HepG2 (cell line): ENCODE results near the gene ATP6V0A1. TPM values are rescaled to one million over a fixed set of nuclear protein-coding genes. Genes with fewer than 3 reads are reported as not detected.
A peak's percentile ranks its signal among the peaks of the same experiment; 100 is the strongest.

Experiments used
- CREM ChIP-seq, 2 experiments: sonication (generic) in 1 of 2; formaldehyde crosslinking in 1 of 2; IDR thresholded peaks; 2 replicates each; pipeline versions ENCODE4 v1.4.0 to v1.6.1; 2016 to 2020; ENCODE audit warnings: antibody characterized with exemption in 1 of 2, mild to moderate bottlenecking in 1 of 2, missing genetic modification reagents in 1 of 2
- EEA1 ChIP-seq: sonication (generic); formaldehyde crosslinking; IDR thresholded peaks from 2 replicates; pipeline ENCODE4 v1.5.1; 2020; ENCODE audit warnings: mild to moderate bottlenecking, missing genetic modification reagents, borderline replicate concordance
- EP300 ChIP-seq, 3 experiments: sonication (generic) in 1 of 3; formaldehyde crosslinking in 1 of 3; IDR thresholded peaks; 2 replicates each; pipeline versions ENCODE4 v1.5.1 to v1.6.1; 2011 to 2020; ENCODE audit warnings: low read depth in 2 of 3, low read length in 2 of 3, borderline replicate concordance in 1 of 3, improper control_type of control experiment in 1 of 3, mild to moderate bottlenecking in 1 of 3, missing genetic modification reagents in 1 of 3, moderate library complexity in 1 of 3
- HMG20A ChIP-seq: IDR thresholded peaks from 2 replicates; pipeline ENCODE4 v1.6.1; 2016; ENCODE audit warnings: borderline replicate concordance
- ISL2 ChIP-seq: sonication (generic); formaldehyde crosslinking; IDR thresholded peaks from 2 replicates; pipeline ENCODE4 v1.5.0; 2020; ENCODE audit warnings: missing genetic modification reagents
- MAFF ChIP-seq: IDR thresholded peaks from 2 replicates; pipeline ENCODE4 v1.6.1; 2011; ENCODE audit warnings: low read depth, low read length, improper control_type of control experiment
- MED8 ChIP-seq: sonication (generic); formaldehyde crosslinking; IDR thresholded peaks from 2 replicates; pipeline ENCODE4 v1.8.1; 2023; ENCODE audit warnings: mild to moderate bottlenecking, missing genetic modification reagents; ENCODE audit not compliant: insufficient replicate concordance
- TBL1XR1 ChIP-seq: fragments of 150-350 bp; IDR thresholded peaks from 2 replicates; pipeline ENCODE4 v1.6.1; 2014; ENCODE audit warnings: borderline replicate concordance, low read length; ENCODE audit not compliant: partially characterized antibody
- ZNF501 ChIP-seq: sonication (generic); formaldehyde crosslinking; IDR thresholded peaks from 2 replicates; pipeline ENCODE4 v1.5.1; 2020; ENCODE audit warnings: mild to moderate bottlenecking, moderate library complexity, missing genetic modification reagents
- ZNF674 ChIP-seq: sonication (generic); formaldehyde crosslinking; IDR thresholded peaks from 2 replicates; pipeline ENCODE4 v1.5.0; 2020; ENCODE audit warnings: low read depth, mild to moderate bottlenecking, missing genetic modification reagents
- ZNF772 ChIP-seq: sonication (generic); formaldehyde crosslinking; IDR thresholded peaks from 2 replicates; pipeline ENCODE4 v1.5.0; 2020; ENCODE audit warnings: mild to moderate bottlenecking, missing genetic modification reagents
- polyA plus RNA-seq, 8 experiments: library from polyadenylated mRNA; depleted of rRNA in 3 of 8; stranded (reverse) in 7 of 8; unstranded in 1 of 8; fragments of >200 nt; fragmentation: Illumina TruSeq in 4 of 8; extraction: Trizol in 4 of 8; gene quantifications; 2 replicates each; pipeline versions ENCODE4 v1.2.1 to v1.2.3, GENCODE V29; 2011 to 2016; ENCODE audit warnings: low read depth in 4 of 8, missing spikeins in 1 of 8, mixed read lengths in 1 of 8; ENCODE audit not compliant: insufficient read depth in 1 of 8
- total RNA-seq, 5 experiments: library from RNA; depleted of rRNA; stranded (reverse); fragments of >200 nt; fragmentation: Illumina TruSeq; extraction: Trizol; gene quantifications; 2 replicates each; pipeline ENCODE4 v1.2.3, GENCODE V29; 2016; ENCODE audit warnings: low read depth in 1 of 5
- TF ChIP-seq, protein P1 (sequence below): sonication (generic); formaldehyde crosslinking; IDR thresholded peaks from 2 replicates; pipeline ENCODE4 v1.4.0; 2020; ENCODE audit warnings: missing genetic modification reagents, borderline replicate concordance
- TF ChIP-seq, protein P2 (sequence below): sonication (generic); formaldehyde crosslinking; IDR thresholded peaks from 2 replicates; pipeline ENCODE4 v1.4.0; 2020; ENCODE audit warnings: mild to moderate bottlenecking, missing genetic modification reagents
- TF ChIP-seq, protein P3 (sequence below): fragments of 450-650 bp; IDR thresholded peaks from 2 replicates; pipeline ENCODE4 v1.6.1; 2017
- TF ChIP-seq, protein P4 (sequence below), 2 experiments: sonication (generic) in 1 of 2; formaldehyde crosslinking in 1 of 2; IDR thresholded peaks; 2 replicates each; pipeline versions ENCODE4 v1.4.0 to v1.6.1; 2016 to 2020; ENCODE audit warnings: borderline replicate concordance in 1 of 2, low read depth in 1 of 2, mild to moderate bottlenecking in 1 of 2, missing genetic modification reagents in 1 of 2

ATP6V0A1 gene
- total and polyA plus RNA-seq, 2 of the 13 experiments (the other 11 are each of a cell fraction or from before 2014, with no cell fraction given): 27.9 to 54.1 TPM

DNA sequence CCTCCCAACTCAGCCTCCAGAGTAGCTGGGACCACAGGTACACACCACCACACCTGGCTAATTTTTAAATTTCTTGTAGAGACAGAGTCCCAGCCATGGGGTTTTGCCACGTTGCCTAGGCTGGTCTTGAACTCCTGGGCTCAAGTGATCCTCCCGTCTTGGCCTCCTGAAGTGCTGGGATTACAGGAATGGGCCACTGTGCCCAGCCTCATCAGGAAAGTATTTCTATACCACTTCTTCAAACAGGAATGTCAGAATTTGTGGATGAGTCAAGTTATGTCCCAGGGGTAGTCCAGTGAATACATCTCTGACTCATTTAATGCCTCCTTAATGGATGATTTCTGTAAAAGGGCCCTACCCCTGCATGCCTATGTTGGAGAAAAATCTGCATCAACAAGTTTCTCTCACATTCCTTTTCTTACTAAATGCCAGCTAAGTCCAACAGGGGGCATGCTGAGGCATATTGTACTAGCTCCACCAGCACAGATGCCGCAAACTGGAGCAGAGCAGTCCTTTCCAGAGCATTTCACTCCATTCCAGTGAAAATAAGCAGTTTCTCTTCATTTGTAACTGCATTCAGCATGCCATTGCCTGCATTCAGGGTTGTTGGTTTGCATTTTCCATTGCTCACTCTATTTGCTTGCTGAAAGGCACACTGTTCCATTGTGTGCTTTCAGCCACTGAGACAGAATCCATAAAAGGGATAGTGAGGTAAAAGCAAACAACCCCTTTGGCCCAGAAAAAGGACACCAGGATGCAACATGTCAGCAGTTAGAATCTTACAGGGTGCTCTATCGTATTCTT lies 30.3 kb upstream of the ATP6V0A1 start (continued):
- TF ChIP-seq, protein P1, sequence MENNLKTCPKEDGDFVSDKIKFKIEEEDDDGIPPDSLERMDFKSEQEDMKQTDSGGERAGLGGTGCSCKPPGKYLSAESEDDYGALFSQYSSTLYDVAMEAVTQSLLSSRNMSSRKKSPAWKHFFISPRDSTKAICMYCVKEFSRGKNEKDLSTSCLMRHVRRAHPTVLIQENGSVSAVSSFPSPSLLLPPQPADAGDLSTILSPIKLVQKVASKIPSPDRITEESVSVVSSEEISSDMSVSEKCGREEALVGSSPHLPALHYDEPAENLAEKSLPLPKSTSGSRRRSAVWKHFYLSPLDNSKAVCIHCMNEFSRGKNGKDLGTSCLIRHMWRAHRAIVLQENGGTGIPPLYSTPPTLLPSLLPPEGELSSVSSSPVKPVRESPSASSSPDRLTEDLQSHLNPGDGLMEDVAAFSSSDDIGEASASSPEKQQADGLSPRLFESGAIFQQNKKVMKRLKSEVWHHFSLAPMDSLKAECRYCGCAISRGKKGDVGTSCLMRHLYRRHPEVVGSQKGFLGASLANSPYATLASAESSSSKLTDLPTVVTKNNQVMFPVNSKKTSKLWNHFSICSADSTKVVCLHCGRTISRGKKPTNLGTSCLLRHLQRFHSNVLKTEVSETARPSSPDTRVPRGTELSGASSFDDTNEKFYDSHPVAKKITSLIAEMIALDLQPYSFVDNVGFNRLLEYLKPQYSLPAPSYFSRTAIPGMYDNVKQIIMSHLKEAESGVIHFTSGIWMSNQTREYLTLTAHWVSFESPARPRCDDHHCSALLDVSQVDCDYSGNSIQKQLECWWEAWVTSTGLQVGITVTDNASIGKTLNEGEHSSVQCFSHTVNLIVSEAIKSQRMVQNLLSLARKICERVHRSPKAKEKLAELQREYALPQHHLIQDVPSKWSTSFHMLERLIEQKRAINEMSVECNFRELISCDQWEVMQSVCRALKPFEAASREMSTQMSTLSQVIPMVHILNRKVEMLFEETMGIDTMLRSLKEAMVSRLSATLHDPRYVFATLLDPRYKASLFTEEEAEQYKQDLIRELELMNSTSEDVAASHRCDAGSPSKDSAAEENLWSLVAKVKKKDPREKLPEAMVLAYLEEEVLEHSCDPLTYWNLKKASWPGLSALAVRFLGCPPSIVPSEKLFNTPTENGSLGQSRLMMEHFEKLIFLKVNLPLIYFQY (CRISPR knock-in tag): no peak
- TF ChIP-seq MAFF (peak; percentile 62; the same call in 1 of the 2 replicates), TBL1XR1 (peak; percentile 30), CREM (IDR thresholded peaks at IDR 0.05) (peak; percentile 51; the same call in 1 of the 2 replicates), CREM (CRISPR knock-in tag; IDR thresholded peaks at IDR 0.05) (no peak), EEA1 (CRISPR knock-in tag) (no peak), ISL2 (0 out of 2 replicates have a peak, but pooled peaks have one; percentile 46), ZNF674 (CRISPR knock-in tag) (no peak), ZNF501 (CRISPR knock-in tag) (peak; percentile 70), ZNF772 (CRISPR knock-in tag) (0 out of 2 replicates have a peak, but pooled peaks have one; percentile 25), MED8 (CRISPR knock-in tag) (no peak), HMG20A (peak; percentile 40; the same call in 1 of the 2 replicates), EP300 (IDR thresholded peaks at IDR 0.05; ENCODE audit: low read depth in 2 of 2, low read length in 2 of 2) (peak in 1 of 2 experiments; percentile 85; a peak in 1 of 4 replicates), EP300 (CRISPR knock-in tag; IDR thresholded peaks at IDR 0.05; ENCODE audit: borderline replicate concordance) (no peak; the same call in 1 of the 2 replicates)
- TF ChIP-seq, protein P2, sequence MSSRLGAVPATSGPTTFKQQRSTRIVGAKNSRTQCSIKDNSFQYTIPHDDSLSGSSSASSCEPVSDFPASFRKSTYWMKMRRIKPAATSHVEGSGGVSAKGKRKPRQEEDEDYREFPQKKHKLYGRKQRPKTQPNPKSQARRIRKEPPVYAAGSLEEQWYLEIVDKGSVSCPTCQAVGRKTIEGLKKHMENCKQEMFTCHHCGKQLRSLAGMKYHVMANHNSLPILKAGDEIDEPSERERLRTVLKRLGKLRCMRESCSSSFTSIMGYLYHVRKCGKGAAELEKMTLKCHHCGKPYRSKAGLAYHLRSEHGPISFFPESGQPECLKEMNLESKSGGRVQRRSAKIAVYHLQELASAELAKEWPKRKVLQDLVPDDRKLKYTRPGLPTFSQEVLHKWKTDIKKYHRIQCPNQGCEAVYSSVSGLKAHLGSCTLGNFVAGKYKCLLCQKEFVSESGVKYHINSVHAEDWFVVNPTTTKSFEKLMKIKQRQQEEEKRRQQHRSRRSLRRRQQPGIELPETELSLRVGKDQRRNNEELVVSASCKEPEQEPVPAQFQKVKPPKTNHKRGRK (CRISPR knock-in tag): no peak
- TF ChIP-seq, protein P3, sequence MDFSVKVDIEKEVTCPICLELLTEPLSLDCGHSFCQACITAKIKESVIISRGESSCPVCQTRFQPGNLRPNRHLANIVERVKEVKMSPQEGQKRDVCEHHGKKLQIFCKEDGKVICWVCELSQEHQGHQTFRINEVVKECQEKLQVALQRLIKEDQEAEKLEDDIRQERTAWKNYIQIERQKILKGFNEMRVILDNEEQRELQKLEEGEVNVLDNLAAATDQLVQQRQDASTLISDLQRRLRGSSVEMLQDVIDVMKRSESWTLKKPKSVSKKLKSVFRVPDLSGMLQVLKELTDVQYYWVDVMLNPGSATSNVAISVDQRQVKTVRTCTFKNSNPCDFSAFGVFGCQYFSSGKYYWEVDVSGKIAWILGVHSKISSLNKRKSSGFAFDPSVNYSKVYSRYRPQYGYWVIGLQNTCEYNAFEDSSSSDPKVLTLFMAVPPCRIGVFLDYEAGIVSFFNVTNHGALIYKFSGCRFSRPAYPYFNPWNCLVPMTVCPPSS: no peak
- TF ChIP-seq, protein P4, sequence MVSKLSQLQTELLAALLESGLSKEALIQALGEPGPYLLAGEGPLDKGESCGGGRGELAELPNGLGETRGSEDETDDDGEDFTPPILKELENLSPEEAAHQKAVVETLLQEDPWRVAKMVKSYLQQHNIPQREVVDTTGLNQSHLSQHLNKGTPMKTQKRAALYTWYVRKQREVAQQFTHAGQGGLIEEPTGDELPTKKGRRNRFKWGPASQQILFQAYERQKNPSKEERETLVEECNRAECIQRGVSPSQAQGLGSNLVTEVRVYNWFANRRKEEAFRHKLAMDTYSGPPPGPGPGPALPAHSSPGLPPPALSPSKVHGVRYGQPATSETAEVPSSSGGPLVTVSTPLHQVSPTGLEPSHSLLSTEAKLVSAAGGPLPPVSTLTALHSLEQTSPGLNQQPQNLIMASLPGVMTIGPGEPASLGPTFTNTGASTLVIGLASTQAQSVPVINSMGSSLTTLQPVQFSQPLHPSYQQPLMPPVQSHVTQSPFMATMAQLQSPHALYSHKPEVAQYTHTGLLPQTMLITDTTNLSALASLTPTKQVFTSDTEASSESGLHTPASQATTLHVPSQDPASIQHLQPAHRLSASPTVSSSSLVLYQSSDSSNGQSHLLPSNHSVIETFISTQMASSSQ (IDR thresholded peaks at IDR 0.05; ENCODE audit: low read depth): no peak
- TF ChIP-seq, protein P4 (CRISPR knock-in tag; IDR thresholded peaks at IDR 0.05; ENCODE audit: borderline replicate concordance): no peak
